ENCODE measurements around the gene LSM12.

- TF ChIP-seq ZBTB26 (tag by site-specific recombination; optimal IDR thresholded peaks at IDR 0.05) (no peak), AEBP2 (tag by site-specific recombination; IDR thresholded peaks at IDR 0.05; ENCODE audit: borderline replicate concordance) (no peak), KLF10 (tag by site-specific recombination; IDR thresholded peaks at IDR 0.05) (no peak), SP3 (tag by site-specific recombination; IDR thresholded peaks at IDR 0.05) (no peak), ZNF596 (tag by site-specific recombination; IDR thresholded peaks at IDR 0.05) (no peak), GLIS2 (tag by site-specific recombination; IDR thresholded peaks at IDR 0.05) (no peak), ZNF280C (tag by site-specific recombination; IDR thresholded peaks at IDR 0.05) (no peak), CTCF (tag by site-specific recombination; IDR thresholded peaks at IDR 0.05) (no peak), ZBTB20 (tag by site-specific recombination; IDR thresholded peaks at IDR 0.05) (no peak), YY1 (tag by site-specific recombination; IDR thresholded peaks at IDR 0.05) (no peak), ZNF324 (tag by site-specific recombination; IDR thresholded peaks at IDR 0.05) (no peak), IKZF3 (tag by site-specific recombination; IDR thresholded peaks at IDR 0.05) (no peak), ZBTB8A (tag by site-specific recombination; IDR thresholded peaks at IDR 0.05) (no peak), ZNF548 (tag by site-specific recombination; IDR thresholded peaks at IDR 0.05) (no peak)
Observed at GRCh38 chr17:44005527-44006271, 60.8 kb downstream of the LSM12 start.

Data from HEK293 (cell line).